Measurements from ENCODE around the gene TRAPPC11.

GRCh38 chr4:183674153-183674552 is 15.1 kb downstream of the TRAPPC11 start:
- TF ChIP-seq MXI1 (IDR thresholded peaks at IDR 0.05; ENCODE audit: low read depth, low read length) = no peak
- TF ChIP-seq RAD21 (IDR thresholded peaks at IDR 0.05; ENCODE audit: low read length) = no peak
- TF ChIP-seq TEAD4 (IDR thresholded peaks at IDR 0.05; ENCODE audit: borderline replicate concordance, insufficient read depth) = no peak
- TF ChIP-seq NFIC (IDR thresholded peaks at IDR 0.05; ENCODE audit: borderline replicate concordance) = no peak
- TF ChIP-seq CTCF (IDR thresholded peaks at IDR 0.05) = no peak
- TF ChIP-seq MAX (IDR thresholded peaks at IDR 0.05; ENCODE audit: low read depth) = no peak
- TF ChIP-seq POLR2AphosphoS5 (IDR thresholded peaks at IDR 0.05; ENCODE audit: low read depth, low read length) = no peak
- no peak for TF ChIP-seq EZH2phosphoT487 (IDR thresholded peaks at IDR 0.05; ENCODE audit: borderline replicate concordance, low read depth)
- TF ChIP-seq TAF1 (IDR thresholded peaks at IDR 0.05; ENCODE audit: borderline replicate concordance, low read depth, low read length) = no peak
- TF ChIP-seq TCF12 (IDR thresholded peaks at IDR 0.05) = no peak
- no peak for TF ChIP-seq EP300 (IDR thresholded peaks at IDR 0.05; ENCODE audit: borderline replicate concordance in 1 of 2, low read depth in 1 of 2, low read length in 1 of 2)
- TF ChIP-seq YY1 (IDR thresholded peaks at IDR 0.05; ENCODE audit: low read depth) = no peak
